Measurements from ENCODE around the gene RNH1.

The RNH1 gene

DNA sequence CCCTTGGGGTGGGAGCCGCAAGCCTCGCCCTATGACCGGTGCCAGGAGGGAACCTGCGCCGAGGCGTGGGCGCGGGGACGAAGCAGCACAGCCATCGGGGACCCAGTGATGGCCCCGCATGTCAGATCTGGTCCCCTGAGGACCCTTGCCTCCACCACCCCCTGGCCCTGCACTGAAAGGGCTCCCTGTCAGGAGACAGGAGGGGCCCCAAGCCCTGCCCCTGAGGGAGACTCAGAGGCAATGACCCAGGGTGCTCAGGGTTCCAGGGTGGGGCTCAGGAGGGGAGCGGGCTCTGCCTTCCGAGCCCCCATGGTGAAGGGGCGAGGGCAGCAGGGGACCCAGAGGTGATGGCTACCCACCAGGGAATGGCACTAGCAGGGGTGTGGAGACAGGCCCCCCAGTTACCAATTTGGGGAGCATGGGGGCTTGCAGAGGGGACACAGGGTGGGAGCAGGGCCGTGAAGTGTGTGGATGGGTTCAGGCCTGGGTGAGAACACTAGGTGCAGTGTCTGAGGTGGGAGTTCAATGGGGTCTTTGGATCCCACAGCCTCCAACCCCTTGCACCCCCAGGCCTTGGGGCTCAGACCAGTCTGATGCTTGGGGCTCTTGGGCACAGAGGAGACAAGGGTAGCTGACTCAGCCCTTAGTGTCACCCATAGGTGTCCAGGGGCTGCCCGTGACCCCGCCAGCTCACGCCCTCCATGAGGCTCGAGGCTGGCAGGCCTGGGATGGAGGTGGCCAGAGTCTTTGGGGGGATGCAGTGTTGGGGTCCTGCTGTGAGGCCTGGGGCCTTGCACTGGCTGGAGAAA, 30.8 kb upstream of the RNH1 start:
- no peak for DNase-seq (ENCODE audit: low spot score)

DNA sequence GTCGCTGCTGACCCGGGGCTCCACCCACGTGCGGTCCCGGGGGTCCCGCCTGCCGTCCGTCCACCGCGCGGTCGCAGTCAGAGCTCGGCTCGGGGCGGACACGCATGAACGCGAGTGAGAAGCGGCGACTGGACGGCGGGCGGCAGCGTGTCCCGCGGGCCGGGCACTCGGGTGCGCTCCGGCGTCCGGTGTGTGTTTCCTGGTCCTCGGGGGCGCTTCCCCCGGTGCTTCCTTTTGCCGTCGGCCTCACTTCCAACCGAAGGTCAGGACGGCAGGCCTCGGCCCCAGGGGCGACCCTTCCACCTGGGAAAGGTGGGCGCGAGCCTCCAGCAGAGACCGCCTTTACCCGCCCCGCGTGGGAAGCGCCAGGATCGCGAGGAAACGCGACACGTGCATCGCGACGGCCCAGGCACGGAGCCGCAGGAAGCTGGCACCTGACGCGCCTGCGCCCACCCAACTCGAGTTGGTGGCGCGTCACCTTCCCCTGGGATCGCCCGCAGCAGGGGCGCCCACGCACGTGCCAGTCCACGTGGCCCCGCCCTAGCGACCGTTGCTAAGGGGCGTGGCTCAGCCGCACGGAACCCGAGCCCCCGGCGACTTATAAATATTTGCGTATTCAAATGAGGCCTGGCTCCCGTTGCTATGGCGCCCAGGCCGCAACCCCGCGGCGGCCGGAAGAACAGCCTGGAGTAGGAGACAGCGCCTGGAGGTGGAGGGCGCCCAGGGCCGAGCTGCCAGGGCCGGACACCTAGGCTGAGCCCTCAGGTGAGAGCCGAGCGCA, 30.0 kb upstream of the RNH1 start, which contains the start of gene LRRC56:
Gene LRRC56, plus strand, starts transcription at position 687 of the 781 bp plus-strand sequence. CDS start 3,158 bp downstream, outside the sequence.
- peak; percentile 89 for DNase-seq (ENCODE audit: low spot score)

DNA sequence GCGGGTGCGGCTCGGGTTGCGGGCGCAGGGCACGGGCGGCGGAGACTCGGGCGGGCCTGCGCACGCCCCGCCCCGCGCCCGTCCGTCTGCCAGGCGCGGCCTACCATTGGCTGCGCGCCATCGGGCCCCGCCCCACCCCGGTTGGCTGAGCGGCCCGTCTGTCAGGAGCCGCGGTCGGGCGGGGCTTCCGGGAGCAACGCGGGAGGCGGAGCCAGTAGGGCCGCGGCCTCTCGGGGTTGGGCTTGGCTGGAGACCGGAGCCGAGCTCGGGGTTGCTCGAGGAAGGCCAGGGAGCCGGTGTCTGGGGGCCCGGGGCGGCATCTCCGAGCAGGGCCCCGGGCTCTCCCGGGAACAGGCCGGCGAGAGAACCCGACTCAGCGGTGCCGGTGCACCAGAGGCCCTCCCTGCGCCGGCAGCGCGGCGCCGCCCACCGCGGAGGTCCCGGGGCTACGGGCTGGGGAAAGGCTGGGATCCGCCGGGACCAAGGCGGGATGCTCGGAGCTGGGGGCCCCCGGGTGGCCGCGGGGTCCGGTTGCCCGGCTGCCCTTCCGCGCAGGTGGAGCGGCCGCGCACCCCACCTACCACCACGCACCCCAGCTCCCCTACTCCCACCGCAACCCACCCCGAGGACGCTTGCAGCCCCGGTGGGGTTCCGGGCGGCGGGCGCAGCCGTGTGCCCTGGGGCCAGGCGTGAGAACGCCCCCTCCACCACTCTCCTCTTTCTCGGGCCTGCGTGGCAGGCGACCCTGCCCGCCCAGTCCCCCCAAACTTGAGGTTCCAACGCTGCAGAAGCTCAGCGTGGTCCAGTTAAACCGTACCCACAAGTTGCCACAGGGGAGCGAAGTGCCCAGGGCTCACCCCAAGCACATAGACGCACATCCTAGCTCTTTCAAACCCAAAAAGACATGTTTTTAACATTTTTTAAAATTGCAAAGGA, 28.7 kb upstream of the RNH1 start, which contains the start of gene HRAS:
Gene HRAS, minus strand, starts transcription at position 58 of the 936 bp plus-strand sequence.
- DNase-seq (ENCODE audit: low spot score): peak; percentile 95

DNA sequence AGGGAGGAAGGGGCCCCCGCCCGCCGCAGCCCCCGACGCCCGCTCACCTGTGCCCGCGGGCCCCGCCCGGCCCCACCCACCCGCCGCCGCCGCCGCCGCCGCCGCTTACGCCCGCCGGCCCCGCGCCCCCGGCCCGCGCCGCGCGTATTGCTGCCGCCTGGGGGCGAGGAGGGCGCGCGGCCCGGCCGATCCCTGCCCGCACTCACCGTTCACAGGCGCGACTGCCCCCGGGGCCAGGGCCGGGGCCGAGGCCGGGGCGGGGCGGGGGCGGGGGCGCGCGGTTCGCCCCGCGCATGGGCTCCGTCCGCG, 28.1 kb upstream of the RNH1 start:
- DNase-seq (ENCODE audit: low spot score): no peak

DNA sequence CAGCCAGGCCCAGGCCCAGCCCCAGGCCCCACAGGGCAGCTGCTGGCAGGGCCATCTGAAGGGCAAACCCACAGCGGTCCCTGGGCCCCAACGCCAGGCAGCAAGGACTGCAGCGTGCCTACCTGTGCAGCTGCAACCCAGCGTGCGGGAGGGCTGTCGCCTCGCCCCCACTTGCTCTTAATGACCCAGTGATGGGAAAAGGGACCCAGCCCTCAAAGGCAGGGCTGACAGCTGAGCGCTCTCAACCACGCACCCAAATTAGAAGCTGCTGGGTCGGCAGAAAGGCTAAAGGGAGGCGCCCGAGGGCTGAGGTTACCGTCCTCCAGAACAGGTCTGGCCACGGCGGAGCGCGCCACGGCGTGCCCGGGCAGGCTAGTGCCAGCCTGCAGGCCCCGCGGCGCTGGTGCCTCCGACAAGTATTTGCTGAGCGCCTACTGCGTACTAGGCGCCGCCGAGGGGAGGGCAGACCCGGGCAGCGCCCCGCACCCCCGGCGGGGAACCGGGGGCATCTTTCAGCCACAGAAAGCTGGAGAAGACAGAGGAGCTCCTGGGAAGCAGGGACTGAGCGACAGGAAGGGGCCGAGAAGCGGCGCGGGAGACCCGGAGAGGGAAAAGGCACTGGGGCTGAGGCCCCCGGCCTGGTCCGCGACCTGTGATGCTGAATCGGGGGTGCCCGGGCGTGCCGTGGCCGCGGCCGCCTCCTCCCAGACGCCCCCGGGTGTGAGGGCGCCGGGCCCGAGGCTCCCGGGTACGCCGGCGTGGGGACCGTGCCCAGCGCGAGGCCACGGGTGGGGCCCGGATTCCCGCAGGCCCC, 27.6 kb upstream of the RNH1 start:
- DNase-seq (ENCODE audit: low spot score): peak; percentile 33

DNA sequence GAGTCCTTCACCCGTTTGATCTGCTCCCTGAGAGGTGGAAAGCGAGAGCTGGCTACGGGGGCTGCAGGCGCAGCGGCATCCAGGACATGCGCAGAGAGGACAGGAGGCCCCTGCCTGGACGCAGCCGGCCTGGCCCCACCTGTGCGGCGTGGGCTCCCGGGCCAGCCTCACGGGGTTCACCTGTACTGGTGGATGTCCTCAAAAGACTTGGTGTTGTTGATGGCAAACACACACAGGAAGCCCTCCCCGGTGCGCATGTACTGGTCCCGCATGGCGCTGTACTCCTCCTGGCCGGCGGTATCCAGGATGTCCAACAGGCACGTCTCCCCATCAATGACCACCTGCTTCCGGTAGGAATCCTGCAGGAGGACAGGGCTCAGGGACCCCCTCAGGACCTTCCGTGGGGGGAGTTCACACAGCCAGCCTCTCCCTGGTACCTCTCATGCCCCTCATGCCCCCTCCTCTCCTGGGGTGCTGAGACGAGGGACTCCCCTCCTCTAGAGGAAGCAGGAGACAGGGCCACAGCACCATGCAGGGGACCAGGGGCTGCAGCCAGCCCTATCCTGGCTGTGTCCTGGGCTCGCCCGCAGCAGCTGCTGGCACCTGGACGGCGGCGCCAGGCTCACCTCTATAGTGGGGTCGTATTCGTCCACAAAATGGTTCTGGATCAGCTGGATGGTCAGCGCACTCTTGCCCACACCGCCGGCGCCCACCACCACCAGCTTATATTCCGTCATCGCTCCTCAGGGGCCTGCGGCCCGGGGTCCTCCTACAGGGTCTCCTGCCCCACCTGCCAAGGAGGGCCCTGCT, 26.7 kb upstream of the RNH1 start:
- no peak for DNase-seq (ENCODE audit: low spot score)

DNA sequence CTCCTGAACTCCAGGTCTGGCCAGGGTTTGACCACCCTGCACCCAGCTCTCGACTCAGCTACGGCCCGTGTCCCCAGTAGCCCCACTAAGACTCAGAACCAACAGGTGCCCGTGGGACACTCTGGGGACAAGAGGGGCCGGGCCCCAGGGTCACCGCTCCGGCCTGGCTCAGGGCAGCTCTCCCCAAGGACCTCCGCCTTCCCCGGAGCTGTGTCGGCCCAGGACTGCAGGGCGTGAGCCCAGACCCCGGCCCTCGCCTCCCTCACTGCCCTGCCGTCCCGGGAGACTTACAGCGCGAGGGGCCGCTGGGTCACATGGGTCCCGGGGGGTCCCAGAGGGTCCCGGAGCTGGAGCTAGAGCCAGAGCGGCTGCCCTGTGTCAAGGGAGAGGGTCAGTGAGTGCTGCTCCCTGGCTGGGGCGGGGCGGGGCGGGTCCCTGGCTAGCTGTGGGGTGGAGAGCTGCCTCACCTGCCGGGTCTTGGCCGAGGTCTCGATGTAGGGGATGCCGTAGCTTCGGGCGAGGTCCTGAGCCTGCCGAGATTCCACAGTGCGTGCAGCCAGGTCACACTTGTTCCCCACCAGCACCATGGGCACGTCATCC, 26.0 kb upstream of the RNH1 start:
- no peak for DNase-seq (ENCODE audit: low spot score)

DNA sequence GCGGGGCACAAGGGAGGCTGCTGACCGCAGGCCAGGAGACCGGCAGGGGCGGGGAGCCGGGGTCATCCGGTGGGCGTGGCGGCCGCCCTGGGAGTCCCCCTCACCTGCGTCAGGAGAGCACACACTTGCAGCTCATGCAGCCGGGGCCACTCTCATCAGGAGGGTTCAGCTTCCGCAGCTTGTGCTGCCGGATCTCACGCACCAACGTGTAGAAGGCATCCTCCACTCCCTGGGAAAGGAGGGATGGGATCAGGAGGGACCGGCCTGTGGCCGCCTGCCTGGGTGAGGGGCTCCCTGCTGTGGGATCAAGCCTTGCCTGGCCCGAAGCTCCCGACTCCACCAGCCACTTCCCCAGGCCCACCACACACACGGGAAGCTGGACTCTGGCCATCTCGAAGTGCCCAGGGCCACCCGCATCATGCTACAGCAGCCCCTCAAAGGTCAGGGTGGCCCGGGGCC, 25.5 kb upstream of the RNH1 start:
- DNase-seq (ENCODE audit: low spot score): no peak

DNA sequence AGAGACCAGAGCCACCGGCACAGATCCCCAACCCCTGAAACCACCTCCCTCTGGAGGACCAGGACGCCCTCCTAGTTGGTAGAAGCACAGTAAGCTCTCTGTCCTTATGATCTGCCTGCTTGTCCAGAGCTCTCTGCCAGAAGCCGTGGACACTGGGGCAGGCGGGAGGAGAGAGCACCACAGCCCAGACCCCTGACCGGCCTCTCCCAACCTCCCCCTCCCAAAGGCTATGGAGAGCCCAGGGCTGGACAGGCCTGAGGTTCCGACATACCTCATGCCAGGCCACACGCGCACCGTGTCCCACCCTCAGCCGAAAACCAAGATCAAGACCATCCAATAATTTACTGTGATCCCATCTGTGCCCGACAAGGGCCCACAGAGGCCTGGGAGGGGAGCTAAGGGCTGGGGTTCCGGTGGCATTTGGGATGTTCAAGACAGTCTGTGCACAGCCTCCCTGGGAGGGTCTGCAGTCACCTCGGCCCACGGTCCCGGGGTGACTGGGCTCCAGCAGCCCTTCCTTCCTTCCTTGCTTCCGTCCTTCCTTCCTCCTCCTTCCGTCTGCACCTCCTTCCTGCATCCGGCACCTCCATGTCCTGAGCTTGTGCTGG, 25.0 kb upstream of the RNH1 start:
- DNase-seq (ENCODE audit: low spot score): no peak

DNA sequence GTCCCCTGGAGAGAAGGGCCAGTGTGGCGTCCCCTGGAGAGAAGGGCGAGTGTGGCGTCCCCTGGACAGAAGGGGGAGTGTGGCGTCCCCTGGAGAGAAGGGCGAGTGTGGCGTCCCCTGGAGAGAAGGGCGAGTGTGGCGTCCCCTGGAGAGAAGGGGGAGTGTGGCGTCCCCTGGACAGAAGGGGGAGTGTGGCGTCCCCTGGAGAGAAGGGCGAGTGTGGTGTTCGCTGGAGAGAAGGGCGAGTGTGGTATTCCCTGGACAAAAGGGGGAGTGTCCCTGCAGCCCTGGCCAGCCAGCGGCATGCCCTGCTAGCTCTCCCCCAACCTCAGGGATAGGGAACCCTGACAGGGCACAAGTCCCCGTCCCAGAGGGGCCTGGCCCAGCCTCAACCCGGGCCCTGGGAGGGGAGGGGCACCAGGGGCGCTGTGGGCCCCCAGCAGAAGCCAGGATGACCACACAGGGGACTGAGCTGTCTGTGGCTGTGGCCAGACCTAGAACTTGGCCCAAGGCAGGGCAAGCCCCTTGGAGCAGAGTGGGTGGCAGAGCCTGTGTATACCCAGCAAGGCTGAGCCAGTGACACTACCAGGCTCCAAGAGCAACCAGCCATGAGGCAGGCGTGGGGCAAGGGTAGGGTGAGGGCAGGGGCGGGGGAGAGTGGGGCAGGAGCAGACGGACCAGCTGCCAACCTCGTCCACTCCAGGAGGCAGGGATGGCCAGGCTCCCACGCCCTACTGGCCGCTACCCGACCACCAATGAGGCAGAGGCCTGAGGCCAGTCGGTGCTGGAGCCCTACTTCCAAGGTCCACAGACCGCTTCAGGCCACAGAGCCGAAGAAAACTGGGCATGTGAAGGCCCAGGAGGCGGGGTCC, 24.2 kb upstream of the RNH1 start:
- no peak for DNase-seq (ENCODE audit: low spot score)

DNA sequence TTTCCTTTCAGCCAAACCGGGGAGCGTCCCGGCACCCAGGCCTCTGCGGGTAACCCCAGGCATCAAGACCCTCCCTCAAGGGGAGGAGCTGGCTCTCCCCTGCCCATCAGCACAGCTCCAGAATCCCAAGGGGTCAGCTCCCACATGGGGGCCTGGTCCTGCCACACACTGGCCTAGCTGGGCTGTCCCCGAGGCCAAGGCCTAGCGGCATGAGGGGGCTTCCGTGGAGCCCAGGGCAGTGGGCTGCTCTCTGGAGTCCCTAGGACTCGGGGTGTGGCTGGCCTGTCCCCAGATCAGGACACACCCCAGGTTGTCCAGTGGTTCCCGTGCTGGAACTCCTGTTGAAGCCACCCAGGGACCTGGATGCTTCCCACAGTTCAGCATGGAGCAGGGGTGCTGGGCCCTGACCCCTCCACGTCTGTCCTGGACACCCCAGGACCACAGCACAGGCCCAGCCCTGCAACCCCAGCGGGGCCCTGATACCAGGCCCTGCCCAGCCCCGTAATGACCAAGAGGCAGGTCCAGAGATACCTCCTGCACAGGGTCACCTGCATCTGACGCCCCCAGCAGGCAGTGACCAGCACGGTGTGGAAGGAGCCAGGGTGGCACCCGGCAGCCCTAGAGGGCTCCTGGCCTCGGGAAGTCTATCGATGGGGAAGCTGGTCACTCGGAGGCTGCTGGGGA, 22.8 kb upstream of the RNH1 start:
- no peak for DNase-seq (ENCODE audit: low spot score)

DNA sequence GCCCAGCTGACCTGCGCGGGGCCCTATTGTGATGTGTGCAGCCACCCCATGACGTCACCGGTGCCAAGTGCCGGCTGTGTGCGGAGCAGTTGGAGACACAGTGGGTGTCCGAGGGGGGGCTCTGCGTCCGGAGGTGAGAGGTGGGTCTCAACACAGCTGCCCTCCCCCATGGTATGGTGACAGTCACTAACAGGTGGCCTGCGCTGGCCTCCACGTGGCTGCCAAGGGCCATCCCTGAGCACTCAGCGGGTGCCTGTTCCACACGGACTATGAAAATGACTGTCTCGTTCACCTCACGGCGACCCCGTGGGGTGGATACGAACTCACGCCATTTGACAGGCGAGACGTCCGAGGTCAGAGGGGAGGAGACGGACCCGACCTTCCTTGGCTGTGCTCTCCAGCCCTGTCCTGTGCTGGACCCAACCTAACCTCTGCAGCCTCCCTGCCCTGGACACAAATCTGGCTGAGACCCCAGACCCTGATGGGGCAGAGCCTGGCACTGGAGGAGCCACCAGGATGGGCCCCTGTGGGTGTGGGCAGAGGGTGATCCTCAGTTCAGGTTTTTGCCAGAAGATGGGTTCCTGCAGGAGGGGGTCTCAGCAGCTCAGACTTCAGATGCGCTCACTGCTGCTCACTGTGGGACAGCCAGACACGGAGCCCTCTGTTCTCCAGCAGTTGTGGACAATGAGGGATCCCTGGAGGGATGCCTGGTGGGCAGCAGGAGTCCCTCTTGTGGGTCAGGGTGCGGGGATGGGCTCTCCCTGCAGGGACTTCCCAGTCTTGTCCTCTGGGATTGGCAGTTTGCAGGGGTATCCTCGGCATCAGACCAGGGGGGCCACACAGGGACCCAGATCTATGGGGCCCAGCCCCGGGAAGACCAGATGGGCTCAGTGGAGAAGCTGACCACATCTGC, 22.0 kb upstream of the RNH1 start:
- DNase-seq (ENCODE audit: low spot score): no peak

DNA sequence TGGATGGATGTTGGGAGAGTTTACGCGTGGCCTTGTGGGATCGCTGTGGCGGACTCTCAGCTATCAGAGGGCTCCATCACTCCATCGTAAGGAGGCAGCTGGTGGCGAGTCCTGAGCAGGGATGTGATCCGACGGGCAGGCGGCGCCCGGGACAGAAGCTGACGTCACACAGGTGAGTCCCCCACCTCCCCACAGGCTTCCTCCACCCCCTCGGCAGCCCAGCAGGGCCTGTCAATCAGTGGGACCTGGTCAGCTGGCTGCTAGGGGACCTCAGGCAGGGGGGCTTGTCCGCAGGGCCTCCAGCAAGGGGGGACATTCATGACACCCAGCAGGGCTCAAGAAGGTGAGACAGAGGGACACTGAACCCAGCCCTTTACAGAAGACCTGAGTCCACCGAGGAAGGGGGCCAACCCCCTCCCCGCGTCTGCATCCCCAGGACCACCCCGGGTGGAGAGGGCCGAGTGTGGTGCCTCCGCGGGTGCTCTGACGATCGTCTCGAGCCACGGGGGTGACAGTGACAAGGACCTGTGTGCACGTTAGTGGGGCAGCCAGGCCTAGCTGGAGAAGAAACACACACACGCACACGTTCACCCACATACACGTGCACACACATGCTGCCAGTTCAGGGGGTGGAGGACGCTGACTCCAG, 21.2 kb upstream of the RNH1 start:
- DNase-seq (ENCODE audit: low spot score): no peak

DNA sequence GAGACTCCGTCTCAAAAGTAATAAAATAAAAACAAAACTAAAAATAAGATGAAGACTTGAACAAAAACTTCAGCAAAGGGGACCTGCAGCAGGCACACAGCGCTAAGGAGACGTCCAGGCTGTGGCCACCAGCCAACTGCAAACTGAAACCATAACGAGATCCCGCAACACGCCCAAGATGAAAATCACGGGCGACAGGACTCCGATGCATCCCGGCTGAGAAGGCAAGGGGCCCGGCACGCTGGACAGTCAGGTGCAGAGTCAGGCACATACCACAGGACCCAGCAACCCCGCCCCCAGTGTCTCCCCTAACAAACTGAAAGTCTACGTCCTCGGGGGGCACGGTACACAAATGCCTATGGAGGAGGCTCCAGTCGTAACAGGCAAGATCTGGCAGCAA, 19.1 kb upstream of the RNH1 start:
- DNase-seq (ENCODE audit: low spot score): no peak

DNA sequence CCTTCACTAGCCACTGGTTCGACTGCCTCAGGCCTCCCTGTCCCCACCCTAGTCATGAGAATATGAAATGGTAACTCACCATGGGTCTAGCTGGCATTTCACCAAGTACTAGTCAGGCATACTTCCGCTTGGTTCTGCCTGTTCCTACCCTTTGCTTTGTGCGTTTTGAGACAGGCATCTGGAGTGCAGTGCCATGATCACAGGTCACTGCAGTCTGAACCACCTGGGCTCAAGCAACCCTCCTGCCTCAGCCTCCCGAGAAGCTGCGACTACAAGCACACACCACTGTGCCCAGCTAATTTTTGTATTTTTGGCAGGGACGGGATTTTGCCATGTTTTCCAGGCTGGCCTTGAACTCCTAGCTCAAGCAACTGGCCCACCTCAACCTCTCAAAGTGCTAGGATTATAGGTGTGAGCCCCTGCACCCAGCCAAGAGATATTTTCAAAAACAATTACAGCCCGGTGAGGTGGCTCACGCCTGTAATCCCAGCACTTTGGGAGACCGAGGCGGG, 14.2 kb upstream of the RNH1 start:
- no peak for DNase-seq (ENCODE audit: low spot score)
